ENCODE measurements around the gene TRHDE.

DNA sequence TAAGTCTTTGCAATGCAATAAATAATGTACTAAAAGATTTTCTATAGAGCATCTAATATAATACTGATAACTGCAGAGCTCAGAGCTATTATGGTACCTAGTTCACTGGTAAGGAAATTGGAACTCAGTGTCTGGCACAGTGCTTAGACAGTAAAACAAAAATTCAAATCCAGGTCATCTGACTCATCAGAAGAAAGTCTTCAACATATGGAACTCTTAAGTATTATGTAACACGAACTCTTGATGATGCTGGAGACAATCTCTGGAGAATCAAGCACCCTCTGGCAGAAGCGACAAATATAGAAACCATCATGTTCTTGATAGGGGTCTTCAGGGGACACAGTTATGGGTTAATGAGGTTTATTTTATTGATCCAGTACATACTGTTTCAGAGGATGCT, 37.3 kb upstream of the TRHDE start:
- TF ChIP-seq, protein P1, sequence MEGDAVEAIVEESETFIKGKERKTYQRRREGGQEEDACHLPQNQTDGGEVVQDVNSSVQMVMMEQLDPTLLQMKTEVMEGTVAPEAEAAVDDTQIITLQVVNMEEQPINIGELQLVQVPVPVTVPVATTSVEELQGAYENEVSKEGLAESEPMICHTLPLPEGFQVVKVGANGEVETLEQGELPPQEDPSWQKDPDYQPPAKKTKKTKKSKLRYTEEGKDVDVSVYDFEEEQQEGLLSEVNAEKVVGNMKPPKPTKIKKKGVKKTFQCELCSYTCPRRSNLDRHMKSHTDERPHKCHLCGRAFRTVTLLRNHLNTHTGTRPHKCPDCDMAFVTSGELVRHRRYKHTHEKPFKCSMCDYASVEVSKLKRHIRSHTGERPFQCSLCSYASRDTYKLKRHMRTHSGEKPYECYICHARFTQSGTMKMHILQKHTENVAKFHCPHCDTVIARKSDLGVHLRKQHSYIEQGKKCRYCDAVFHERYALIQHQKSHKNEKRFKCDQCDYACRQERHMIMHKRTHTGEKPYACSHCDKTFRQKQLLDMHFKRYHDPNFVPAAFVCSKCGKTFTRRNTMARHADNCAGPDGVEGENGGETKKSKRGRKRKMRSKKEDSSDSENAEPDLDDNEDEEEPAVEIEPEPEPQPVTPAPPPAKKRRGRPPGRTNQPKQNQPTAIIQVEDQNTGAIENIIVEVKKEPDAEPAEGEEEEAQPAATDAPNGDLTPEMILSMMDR (IDR thresholded peaks at IDR 0.05) = no peak
- TF ChIP-seq POLR2AphosphoS5 (IDR thresholded peaks at IDR 0.05; ENCODE audit: insufficient read depth in 1 of 2, low read depth in 1 of 2) = no peak

Measured in vagina (tissue), 2 donors.